Fibroblast of skin of left quadriceps (primary cell): Measurements from ENCODE around the gene STPG1.

Experiments used
- DNase-seq, 2 experiments: peaks; one replicate each; pipeline ENCODE4 v3.0.0-alpha.2; 2013; ENCODE audit warnings: low read depth in 2 of 2

Gene STPG1

GRCh38 chr1:24341260-24341659 is 72.3 kb downstream of the STPG1 start:
- no peak for DNase-seq

- DNase-seq: no peak
Observed at GRCh38 chr1:24340770-24341169, 72.8 kb downstream of the STPG1 start.

GRCh38 chr1:24339996-24340395 is 73.6 kb downstream of the STPG1 start:
- DNase-seq: no peak

GRCh38 chr1:24338447-24338846 is 75.1 kb downstream of the STPG1 start:
- no peak for DNase-seq

- DNase-seq: no peak
Observed at GRCh38 chr1:24337455-24337854, 76.1 kb downstream of the STPG1 start.

GRCh38 chr1:24336075-24336474 is 77.5 kb downstream of the STPG1 start:
- no peak for DNase-seq

- DNase-seq: no peak
Observed at GRCh38 chr1:24331961-24332673, 81.5 kb downstream of the STPG1 start.

- DNase-seq: peak in 1 of 2 experiments; percentile 24
Observed at GRCh38 chr1:24329797-24330543, 83.6 kb downstream of the STPG1 start.

GRCh38 chr1:24329331-24329730 is 84.3 kb downstream of the STPG1 start:
- DNase-seq: no peak

- DNase-seq: no peak
Observed at GRCh38 chr1:24327891-24328290, 85.7 kb downstream of the STPG1 start.

GRCh38 chr1:24327486-24327885 is 86.1 kb downstream of the STPG1 start:
- DNase-seq: no peak

- DNase-seq: no peak
Observed at GRCh38 chr1:24325587-24326449, 87.8 kb downstream of the STPG1 start.

- DNase-seq: no peak
Observed at GRCh38 chr1:24324903-24325302, 88.7 kb downstream of the STPG1 start.

GRCh38 chr1:24323281-24323680 is 90.3 kb downstream of the STPG1 start:
- no peak for DNase-seq

- no peak for DNase-seq
Observed at GRCh38 chr1:24322470-24323177, 91.0 kb downstream of the STPG1 start.

- peak; percentile 82 to 83 for DNase-seq
Observed at GRCh38 chr1:24321697-24322469, 91.7 kb downstream of the STPG1 start.

GRCh38 chr1:24321126-24321525 is 92.5 kb downstream of the STPG1 start:
- no peak for DNase-seq

GRCh38 chr1:24319962-24320361 is 93.6 kb downstream of the STPG1 start:
- DNase-seq: no peak

GRCh38 chr1:24319312-24319863 is 94.2 kb downstream of the STPG1 start, which contains the start of gene GRHL3:
GRHL3 (plus strand) TSS chr1:24319357; CDS start chr1:24319552, 195 bp downstream.
- DNase-seq: no peak

- DNase-seq: no peak
Observed at GRCh38 chr1:24318615-24319311, 94.8 kb downstream of the STPG1 start.
